Astrocyte of the spinal cord (primary cell): ENCODE results near the gene UNC79.
"Not testable (repeated sequence)": the region's sequence is repeated elsewhere in the genome, so short reads cannot be mapped to it uniquely, and the experiment has no call there.

ENCODE experiments used
- DNase-seq: peaks from one replicate; pipeline ENCODE4 v3.0.0; 2011; ENCODE audit warnings: low read depth, low spot score
- H3K4me3 ChIP-seq: 2 replicates; pipeline ENCODE4 v1.5.1; 2011; ENCODE audit warnings: low read depth, mild to moderate bottlenecking, low read length, moderate library complexity
- in situ Hi-C: cut with HindIII; loops from 2 replicates; pipeline ENCODE4 v1.10.0; 2017; ENCODE audit warnings: low sequenced_read_pairs
- TF ChIP-seq, protein P1 (sequence below): IDR thresholded peaks from 2 replicates; pipeline ENCODE4 v1.5.1; 2012; ENCODE audit warnings: low read depth, mild to moderate bottlenecking, low read length, inconsistent platforms

Gene UNC79

DNA sequence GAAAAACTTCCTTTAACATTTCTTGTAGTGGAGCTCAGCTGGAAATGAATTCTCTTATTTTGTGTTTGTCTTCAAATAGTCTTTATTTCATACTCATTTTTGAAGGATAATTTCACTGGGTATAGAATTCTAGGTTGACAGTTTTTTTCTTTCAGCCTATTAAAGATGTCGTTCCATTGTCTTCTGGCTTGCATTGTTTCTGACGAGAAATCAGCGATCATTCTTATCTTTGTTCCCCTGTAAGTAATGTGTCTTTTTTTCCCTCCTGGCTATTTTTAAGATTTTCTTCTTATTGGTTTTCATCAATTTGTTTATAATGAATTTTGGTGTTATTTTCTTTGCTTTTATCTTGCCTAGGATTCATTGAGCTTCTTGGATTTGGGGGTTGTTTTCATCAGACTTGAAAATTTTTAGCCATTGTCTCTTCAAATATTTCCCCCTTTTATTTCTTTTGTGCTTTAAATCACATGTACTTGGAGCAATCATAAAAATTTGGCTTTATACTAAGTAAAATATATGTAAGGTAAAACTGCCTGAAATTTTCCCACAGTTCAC lies 89.4 kb downstream of the UNC79 start:
- no peak overlapping the region for H3K4me3 ChIP-seq
- TF ChIP-seq, protein P1, sequence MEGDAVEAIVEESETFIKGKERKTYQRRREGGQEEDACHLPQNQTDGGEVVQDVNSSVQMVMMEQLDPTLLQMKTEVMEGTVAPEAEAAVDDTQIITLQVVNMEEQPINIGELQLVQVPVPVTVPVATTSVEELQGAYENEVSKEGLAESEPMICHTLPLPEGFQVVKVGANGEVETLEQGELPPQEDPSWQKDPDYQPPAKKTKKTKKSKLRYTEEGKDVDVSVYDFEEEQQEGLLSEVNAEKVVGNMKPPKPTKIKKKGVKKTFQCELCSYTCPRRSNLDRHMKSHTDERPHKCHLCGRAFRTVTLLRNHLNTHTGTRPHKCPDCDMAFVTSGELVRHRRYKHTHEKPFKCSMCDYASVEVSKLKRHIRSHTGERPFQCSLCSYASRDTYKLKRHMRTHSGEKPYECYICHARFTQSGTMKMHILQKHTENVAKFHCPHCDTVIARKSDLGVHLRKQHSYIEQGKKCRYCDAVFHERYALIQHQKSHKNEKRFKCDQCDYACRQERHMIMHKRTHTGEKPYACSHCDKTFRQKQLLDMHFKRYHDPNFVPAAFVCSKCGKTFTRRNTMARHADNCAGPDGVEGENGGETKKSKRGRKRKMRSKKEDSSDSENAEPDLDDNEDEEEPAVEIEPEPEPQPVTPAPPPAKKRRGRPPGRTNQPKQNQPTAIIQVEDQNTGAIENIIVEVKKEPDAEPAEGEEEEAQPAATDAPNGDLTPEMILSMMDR = no peak
- in situ Hi-C loops = no loop called here
- DNase-seq = no peak

DNA sequence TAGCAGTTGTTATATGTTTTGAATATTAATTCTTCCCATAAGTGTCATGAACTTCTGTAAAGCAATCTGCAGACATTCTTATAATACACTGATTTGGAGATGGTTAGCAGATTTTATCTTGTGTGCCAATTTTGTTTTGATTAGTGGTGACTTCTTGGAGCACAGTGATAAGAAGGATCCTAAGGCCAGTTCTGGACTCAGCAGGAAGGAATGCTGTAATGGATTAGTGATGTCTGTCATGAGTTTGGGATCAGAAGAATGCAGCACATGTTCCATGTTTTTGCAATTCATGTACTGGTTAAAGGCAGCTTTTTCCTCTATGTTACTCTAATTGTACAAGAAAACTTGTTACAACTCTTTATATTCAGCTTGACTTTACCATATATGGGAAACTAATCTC lies 91.5 kb downstream of the UNC79 start:
- no peak for DNase-seq
- in situ Hi-C loops = no loop called here
- TF ChIP-seq, protein P1 = no peak
- no peak overlapping the region for H3K4me3 ChIP-seq

DNA sequence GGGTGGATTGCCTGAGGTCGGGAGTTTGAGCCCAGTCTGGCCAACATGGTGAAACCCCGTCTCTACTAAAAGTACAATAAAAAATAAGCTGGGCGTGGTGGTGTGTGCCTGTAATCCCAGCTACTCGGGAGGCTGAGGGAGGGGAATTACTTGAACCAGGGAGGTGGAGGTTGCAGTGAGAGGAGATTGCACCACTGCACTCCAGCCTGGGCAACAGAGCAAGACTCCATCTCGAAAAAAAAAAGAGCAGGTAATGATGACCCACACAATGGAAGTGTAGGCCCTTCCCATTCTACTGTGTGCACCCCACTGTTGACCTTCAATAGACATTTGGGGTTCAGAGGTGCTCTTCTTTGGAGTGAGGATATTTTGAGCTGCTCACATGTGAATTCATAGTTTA lies 94.5 kb downstream of the UNC79 start:
- DNase-seq, H3K4me3 ChIP-seq, in situ Hi-C loops: not testable (repeated sequence)

DNA sequence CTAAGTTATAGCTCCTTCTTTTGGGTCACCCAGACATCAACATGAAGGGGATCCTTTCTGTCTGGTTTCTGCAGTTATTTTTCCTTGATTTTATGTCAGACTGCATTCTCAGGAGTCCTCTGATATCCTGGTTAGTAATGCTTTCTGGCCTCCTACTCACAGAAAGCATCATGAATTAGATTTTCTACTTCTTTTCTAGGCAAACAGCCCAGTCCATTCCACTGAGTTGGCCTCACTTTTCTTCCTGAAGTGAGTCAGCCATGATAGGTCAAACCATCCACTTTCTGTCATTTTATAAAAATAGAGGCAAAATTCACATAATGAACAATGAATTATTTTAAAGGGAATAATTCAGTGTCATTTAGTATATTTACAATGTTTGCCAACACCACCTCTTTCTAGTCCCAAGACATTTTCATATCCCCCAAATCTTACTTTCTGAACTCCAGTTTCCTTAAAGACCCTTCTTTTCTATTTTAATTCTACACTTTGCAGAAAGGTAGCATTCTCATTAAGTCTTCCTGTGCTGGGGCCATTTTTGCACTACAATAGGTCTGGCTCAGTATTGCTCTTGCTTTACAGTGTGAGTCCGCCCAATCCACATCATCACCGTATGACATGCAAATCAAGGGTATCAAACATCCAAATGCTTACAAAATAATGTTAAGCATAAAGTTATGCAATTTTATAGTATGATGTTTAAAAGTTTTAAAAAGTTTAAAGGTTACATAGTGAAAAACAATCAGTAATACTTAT lies 95.1 kb downstream of the UNC79 start:
- peak; percentile 1 for DNase-seq
- in situ Hi-C loops = no loop called here
- TF ChIP-seq, protein P1 = no peak
- H3K4me3 ChIP-seq = no peak overlapping the region

DNA sequence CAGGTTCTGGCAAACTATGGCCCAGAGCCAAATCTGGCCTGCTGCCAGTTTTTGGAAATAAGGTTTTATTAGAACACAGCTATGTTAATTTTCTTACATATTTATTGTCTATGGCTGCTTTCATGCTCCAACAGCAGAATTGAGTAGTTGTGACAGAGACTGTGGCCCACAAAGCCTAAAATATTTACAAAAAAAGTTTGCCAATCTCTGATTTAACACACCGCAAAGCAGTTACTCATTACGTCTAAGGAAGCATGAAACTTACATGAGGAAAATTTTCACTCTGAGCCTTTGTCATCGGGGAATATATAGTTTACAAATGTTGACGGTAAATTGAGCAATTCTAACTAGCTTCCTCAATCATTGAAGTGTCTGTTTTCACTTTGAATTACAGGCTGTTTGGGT lies 96.5 kb downstream of the UNC79 start:
- H3K4me3 ChIP-seq = no peak overlapping the region
- no peak for DNase-seq
- in situ Hi-C loops = no loop called here
- TF ChIP-seq, protein P1 = no peak

DNA sequence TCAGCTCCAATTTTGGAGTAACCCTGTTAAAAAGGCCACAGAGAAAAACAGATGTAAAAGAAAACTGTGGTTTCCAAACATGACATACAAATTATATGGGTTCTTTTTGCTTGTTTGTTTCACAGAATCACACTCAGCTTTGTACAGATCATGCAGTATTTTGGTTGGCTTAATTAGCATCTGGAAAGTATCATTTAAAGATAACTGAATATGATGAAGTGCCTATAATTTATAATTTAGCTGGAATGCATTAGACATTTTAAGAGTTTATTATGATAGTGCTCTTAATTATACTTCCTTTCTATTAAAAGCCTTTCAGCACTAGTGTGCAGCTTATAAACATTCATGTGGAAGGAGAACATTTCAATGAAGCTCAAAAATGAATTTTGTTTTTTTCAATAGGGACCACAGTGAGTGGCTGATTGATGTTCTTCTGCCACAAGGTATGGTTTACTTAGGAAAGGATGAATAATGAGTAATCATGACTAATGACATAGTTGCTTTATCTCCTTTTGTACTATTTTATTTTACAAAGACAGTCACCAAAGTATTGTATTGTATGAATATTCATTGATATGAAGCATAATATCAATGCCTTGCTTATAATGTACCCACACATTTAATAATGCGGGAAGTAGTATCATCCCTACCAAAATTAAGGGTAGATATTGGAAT lies 98.3 kb downstream of the UNC79 start:
- TF ChIP-seq, protein P1 = no peak
- no peak for DNase-seq
- H3K4me3 ChIP-seq = no peak overlapping the region
- in situ Hi-C loops = no loop called here

DNA sequence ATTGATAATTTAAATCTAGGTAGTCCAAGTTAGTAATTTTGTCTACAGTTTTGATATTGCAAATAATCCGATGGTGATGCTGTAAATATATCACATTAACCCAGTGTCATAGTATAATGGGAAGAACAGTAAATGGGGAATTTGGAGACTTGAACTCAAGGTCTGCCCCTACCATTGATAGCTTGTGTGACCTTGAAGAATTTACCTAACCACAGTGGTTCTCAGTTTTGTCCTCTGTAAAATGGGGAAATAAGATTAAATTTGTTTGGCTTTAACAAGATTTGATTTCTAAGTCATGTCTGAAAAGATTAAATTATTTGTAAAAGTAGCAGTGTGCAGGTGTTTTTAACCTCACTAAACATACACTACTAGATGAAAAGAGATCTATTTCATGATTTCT lies 100.9 kb downstream of the UNC79 start:
- in situ Hi-C loops = no loop called here

More for the DNA sequence above, 100.9 kb downstream of the UNC79 start:
- TF ChIP-seq, protein P1 = no peak
- H3K4me3 ChIP-seq = no peak overlapping the region
- DNase-seq = no peak
